Renal pelvis (tissue), 12 donors: Measurements from ENCODE around the gene ABCC9. TPM values are rescaled to one million over a fixed set of nuclear protein-coding genes. Genes with fewer than 3 reads are reported as not detected.

ENCODE experiments used
- DNase-seq: peaks from one replicate; pipeline ENCODE4 v3.0.0-alpha.2; 2013
- long read RNA-seq, 16 experiments: transcript quantifications; one replicate each; lab custom pipeline, GENCODE V29; 2026
- polyA plus RNA-seq, 3 donors: library from polyadenylated mRNA; unstranded; fragments of 120-200 nt; gene quantifications; one replicate each; pipeline ENCODE4 v1.2.1, GENCODE V29; 2013; ENCODE audit not compliant: insufficient read length in 3 of 3

The ABCC9 gene
- 10 to 100 TPM; 23.4 to 27.5 (median 23.9) TPM for polyA plus RNA-seq
- long read RNA-seq, donor 1, result 0 reads
- long read RNA-seq, donor 2, partial matches to known transcripts, result 0 of 1 reads
- long read RNA-seq, donor 2, other reads (novel, unspliced or antisense), result 0 of 1 reads
- long read RNA-seq, donor 3, result 0 reads
- long read RNA-seq, donor 4, result 0 reads
- long read RNA-seq, donor 5, result 0 reads
- long read RNA-seq, donor 6, result 0 reads
- long read RNA-seq, donor 7, result 0 reads
- long read RNA-seq, donor 8, result 0 reads
- long read RNA-seq, donor 9, result 0 reads
- long read RNA-seq, donor 10, result 0 reads
- long read RNA-seq, donor 11, result 0 reads
- long read RNA-seq, donor 12, result 0 reads
- long read RNA-seq, donor 13, result 0 reads
- long read RNA-seq, donor 14, result 0 reads
- long read RNA-seq, donor 15, result 0 reads
- long read RNA-seq, donor 16, result 0 reads

DNA sequence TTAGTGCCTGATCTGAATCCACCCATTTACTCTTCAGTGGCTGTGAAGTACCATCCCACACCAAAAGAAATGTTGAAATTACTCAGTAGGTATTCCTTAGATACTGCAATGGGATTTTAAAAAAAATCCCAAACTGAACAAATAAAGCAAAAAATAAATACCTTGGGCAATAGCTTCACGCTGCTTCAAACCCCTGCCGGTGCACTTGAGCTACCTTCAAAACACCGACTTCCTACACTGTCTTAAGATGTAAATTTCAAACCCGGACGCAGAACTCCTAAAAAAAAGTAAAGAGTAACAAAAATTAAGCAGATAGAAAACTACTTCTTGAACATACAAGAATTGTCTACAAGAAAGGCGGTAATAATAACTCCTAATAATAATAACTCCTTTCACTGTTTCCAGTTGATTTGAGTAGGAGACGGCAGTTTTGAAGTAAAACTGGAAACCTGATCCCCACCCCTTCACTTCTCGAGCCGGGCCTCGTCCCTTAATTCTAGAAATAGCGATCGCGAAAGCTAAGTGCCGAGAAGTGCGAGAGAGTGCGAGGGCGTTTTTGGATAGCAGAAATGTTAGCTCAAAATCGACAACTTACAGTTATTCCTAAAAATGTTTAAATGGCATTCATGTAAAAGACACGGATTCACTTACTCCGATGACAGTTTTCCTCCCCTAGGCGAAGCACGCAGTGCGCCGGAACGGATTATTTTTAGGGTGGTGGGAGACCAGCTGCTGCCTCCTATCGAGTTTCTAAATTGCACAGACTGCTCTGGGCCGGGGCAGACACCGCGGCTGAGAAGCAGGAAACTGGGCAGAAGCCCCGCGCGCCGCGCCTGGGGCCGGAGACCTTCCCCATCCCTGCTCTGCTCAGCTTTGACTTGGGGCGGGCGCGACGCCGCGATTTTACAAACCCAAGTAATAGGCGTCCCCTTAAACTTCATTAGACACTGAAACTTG is at the start of gene ABCC9:
TSS of gene ABCC9 (minus strand) at position 878 of the 957 bp plus-strand sequence. CDS start 4,752 bp downstream, outside the sequence.
- DNase-seq, result peak; percentile 77

DNA sequence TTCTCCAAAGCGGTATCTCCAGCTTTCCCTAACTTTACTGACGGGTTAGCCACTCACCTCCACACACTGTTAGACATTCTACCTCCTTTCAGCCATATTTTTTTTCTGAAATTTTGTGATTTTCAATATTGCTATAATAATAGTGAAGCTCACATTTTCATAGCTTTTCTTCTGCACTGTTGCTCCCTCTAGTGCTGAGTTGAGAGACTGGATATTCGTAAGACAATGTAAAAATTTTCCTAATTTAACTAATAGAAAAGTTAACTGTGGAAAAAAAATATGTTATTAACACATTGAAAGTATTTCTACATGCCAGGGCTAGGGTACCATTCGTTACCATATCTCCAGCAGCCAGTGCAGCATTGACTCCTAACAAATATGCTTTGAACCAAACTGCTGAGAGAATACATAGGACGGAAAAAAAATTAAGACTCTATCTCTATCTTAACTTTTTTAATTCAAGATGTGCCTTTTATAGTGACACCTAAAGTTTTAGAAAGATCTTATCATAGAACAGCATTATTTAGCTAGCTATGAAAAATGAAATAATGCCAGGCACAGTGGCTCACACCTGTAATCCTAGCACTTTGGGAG is 48.7 kb upstream of the ABCC9 start:
- DNase-seq, result no peak

DNA sequence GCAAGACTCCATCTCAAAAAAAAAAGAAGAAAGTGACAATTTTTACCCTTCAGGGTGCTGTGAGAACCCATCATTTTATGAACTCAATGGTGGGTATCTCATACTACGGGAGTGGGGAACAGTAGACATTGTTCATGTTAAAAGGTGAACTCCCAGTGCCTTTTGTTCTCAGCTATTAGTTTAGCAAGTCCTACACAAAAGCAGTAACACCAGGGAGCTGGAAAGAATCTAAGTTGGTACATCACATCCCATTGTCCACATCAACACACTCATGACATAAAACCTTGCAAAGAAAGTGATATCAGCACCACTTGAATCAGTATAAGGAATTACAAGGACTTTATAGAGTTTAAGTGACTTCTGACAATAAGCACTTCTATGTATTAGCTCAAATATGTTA is 47.4 kb upstream of the ABCC9 start:
- DNase-seq, result no peak

DNA sequence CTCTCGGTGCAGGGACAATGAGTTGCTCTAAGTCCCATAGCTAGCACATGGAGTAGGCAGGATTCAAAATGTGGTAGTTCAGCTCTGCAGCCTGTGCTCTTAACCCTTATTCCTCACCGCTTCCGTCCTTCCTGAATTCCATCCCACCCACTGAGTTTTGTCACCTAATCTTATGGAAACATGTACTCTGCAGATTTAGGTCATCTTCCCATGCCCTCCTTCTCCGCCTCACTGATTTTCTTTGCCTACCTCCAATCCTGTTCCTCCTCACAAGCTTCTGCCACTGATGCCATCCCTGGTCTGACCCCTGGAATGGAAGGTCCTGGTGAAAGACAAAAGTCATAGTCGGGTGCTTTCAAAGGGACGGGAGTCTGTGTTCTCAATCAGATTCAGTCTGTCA is 46.5 kb upstream of the ABCC9 start:
- DNase-seq, result peak; percentile 62

DNA sequence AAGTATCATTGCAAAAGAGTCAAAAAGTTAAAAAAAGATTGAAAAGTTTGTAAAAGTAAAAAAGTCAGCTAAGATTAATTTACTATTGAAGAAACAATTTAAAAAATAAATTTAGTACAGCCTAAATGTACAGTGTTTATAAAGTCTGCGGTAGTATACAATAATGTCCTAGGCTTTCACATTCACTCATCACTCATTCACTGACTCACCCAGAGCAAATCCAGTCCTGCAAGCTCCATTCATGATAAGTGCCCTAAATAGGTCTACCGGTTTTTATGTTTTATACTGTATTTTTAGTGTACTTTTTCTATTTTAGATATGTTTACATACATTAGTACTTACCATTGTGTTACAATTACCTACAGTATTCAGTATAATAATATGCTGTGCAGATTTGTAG is 43.9 kb upstream of the ABCC9 start:
- DNase-seq, result no peak

DNA sequence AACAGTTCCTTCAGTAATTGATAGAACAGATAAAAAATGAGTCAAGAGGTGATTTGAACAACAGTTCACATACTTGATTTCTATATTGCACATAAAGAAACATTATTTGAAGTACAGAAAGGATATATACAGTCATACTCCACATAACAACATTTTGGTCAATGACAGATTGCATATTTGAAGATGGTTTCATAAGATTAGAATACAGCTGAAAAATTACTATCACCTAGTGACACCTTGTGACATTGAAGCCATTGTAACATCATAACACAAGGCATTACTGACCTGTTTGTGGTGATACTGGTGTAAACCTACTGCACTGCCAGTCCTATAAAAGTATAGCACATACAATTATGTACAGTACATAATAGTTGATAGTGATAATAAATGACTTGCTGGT is 43.1 kb upstream of the ABCC9 start:
- DNase-seq, result no peak

DNA sequence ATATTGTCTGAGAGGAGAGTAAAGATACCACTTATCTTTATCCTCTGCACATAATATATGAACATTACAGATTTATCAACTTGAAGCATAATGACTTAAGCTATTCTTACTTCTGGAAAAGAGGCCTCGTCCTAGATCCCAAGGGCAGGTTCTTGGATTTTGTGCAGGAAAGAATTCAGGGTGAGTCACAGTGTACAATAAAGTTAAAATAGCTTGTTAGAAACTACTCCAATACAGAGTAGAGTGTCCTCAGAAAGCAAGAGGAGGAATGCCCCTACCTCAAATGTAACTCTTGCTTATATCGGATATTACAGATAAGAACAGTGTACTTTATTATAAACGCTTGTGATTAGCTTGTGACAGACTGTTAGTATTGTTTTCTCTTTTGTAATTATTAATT is 41.9 kb upstream of the ABCC9 start:
- DNase-seq, result no peak

DNA sequence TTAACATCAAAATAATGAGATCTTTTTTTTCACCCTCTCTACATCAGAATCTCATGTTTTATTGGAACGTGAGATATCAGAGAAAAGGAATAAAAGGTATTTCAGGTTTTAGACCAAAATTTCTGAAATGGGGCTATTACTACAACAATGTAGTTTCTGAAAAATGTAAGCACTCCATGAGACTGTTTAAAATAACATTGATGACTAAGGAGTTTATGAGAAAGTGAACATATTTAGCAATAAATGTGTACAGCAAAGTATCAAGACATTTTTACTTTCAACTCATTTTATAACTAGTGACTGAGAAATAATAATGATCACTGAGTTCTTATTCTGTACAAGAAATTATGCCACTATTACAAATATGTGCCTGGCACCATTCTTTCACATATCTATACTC is 39.3 kb upstream of the ABCC9 start:
- no peak for DNase-seq

DNA sequence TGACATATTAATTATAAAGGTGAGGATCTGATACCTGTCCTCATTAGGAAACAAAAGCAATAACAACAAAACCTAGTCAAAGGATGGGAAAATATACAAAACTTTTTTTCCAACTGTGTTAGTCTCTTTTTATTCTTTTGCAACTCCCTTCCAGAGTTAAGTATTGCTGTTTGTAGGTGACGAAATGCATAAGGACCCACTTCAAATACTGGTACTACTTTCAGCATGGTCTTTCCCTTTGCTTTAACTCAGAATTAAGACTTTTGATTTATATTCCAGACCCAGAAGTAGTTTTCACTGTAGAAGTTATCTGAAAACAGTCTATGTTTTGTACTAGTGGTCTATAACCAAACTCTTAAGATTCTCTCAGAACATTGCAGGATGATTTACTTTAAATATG is 34.1 kb upstream of the ABCC9 start:
- no peak for DNase-seq

DNA sequence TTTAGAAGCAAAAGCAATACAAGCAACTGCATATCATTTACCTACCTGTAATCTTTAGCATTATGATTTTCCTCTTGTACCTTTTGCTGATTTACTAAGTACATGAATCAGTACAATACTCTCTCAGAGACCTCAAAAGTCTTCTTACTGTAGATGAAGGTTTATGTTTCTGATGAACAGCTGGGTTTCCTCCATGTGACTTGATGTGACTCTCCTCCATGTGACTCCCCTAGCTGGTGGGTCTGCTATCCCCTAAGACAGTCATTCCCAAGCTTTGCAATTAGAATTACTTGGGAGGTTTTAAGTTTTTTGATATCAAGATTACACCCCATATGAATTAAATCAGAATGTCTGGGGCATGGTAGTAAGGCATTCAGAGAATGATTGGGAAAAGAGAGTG is 32.0 kb upstream of the ABCC9 start:
- DNase-seq, result no peak

DNA sequence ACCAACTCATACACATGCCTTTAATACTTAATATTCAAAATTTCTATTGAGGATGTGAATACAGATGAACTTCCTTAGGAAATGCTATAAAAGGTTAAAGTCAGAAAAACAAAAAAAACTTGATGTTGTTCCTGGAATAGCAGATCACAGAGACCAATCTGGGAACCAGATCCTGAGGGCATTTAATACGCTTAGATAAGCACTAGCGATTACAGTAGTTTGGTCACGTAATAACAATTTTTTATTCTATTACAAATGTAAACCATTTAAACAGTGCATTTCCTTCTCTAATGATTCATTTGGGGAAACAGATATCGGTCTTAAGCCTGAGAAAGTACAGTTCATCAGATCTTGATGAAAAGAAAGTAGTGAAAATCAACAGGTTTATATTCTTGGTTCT is 30.8 kb upstream of the ABCC9 start:
- no peak for DNase-seq

DNA sequence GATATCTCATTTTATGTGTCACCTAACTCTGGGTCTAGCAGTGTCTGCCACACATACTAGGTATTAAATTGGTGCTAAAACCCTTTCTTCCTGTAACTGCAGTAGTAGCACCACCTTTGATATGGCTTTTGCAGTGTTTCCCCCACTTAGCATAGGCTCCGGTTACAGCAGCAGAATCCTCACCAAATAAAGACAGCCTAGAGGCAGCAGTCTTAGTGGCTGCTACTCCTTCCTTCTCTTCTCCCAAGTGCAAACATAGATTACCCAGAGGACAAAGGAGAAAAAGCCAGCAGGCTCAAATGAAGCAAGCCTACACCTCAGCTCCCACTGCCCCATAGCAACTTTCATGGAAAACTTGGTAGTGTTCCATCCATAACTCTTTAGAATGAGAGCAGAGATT is 30.1 kb upstream of the ABCC9 start:
- DNase-seq, result no peak

DNA sequence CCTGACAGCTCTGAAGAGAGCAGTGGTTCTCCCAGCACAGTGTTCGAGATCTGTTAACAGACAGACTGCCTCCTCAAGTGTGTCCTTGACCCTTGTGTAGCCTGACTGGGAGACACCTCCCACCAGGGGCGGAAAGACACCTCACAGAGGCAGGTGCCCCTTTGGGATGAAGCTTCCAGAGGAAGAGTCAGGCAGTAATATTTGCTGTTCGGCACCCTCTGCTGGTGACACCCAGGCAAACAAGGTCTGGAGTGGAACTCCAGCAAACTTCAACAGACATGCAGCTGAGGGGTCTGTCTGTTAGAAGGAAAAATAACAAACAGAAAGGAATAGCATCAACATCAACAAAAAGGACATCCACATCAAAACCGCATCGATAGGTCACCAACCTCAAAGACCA is 21.6 kb upstream of the ABCC9 start:
- DNase-seq, result no peak

DNA sequence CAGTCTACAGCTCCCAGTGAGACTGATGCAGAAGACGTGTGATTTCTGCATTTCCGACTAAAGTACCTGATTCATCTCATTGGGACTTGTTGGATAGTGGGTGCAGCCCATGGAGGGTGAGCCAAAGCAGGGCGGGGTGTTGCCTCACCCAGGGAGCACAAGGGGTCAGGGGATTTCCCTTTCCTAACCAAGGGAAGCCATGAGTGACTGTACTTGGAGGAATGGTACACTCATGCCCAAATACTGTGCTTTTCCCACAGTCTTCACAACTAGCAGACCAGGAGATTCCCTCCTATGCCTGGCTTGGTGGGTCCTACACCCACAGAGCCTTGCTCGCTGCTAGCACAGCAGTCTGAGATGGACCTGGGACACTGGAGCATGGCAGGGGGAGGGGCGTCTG is 21.0 kb upstream of the ABCC9 start:
- DNase-seq, result no peak

DNA sequence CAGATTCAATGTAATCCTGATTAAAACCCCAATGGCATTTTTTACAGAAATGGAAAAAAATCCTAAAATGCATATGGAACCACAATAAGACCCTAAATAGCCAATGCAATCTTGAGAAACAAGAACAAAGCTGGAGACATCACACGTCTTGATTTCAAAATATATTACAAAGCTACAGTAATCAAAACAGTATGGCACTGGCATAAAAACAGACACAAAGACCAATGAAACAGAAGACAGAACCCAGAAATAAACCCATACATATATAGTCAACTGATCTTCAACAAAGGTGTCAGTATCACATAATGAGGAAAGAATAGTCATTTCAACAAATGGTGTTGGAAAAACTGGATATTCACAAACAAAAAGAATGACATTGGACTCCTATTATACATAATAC is 9.4 kb upstream of the ABCC9 start:
- no peak for DNase-seq

DNA sequence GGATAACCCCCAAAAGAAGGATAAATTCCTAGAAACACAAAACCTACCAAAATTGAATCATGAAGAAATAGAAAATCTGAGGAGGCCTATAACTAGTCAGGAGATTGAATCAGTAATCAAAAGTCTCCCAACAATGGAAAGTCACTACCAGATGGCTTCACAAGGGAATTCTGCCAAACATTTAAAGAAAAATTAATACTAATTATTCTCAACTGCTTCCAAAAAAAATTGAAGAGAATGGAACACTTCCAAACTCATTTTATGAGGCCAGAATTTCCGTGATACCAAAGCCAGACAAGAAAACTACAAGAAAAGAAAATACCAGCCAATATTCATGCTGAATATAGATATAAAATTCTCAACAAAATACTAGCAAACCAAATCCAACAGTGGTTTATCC is 7.8 kb upstream of the ABCC9 start:
- DNase-seq, result no peak

DNA sequence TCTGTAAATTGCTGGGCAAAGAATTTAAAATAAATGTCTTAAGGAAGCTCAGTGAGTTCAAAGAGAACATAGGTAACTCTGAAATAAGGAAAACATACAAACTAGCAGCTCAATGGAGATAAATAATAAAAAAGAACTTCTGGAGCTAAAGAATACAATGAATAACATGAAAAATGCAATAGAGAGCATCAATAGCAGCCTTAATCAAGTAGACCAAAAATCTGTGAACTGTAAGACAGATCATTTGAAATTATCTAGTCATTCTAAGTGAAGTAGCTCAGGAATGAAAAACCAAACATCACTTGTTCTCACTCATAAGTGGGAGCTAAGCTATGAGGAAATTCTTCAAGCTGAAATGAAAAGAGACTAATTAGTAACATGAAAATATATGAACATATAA is 5.8 kb upstream of the ABCC9 start:
- DNase-seq, result no peak

DNA sequence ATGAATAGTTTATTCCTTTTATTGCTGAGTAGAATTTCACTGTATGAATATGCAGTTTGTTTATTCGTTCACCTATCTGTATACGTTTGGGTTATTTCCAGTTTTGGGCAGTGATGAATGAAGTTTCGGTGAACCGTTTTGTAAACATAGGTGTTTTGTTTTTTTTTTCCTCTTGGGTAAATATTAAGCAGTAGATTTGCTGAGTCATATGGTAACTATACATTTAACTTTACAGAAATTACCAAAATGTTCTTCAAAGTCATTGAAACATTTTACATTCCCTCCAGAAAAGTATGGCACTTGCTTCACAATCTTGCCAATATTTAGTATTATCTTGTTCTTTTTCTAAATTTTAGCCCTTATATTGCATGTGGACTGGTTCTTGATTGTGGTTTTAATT is 3.8 kb upstream of the ABCC9 start:
- no peak for DNase-seq

DNA sequence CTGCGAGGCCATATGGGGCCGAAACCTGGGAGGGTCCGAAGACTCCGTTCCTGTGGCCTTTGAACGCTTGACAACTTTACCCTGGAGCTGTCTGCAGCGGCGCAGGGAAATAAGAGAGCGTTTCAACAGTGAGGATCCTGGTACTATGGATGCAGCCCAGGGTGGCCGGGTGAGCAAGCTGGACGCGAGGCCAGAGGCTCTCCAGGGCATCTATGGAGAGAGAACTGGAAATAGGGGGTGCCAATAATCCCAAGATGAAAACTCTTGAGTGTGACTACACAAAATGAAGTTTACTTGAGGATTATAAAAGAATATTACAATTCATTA is 1.1 kb upstream of the ABCC9 start:
- DNase-seq, result no peak

DNA sequence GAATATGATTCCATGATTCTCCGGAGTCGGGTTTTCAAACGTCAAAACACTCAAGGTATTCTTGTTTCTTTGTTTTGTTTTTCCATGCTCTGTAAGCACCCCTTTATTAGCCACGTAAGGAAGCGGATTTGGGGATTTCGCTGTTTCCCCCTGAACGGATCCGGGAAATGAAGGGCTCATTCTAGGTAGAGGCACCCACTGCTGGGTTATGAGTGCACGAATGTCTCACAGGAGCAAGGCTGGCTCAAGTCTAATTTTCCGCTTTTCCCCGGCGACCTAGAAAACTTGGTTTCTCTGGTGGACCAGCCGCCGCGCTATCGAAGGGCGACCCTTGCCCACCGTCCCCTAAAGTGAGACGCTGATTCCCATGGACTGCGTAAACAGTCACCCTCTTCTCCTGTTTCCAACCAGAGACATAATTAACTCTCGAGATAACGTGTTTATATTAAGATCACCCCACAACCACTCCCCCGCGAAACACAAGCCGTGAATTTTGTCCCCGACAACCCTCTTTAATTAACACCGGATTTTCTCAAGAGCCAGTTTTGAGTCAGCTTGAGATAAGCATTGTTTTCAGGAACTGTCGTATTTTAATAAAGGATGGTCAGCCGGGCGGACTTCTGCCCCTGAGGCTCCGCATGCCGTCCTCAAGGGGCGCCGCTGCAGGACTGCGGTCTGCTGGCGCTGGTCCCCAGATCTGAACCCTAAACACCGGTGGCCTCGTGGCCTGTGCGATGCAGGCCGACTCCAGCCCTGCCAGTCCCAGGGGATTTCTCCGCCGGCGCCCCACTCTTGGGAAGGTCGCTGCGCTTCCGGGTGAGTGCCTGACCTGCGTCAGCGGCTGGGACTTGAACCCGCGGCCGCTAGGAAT is 515 bp upstream of the ABCC9 start:
- DNase-seq, result peak; percentile 68

DNA sequence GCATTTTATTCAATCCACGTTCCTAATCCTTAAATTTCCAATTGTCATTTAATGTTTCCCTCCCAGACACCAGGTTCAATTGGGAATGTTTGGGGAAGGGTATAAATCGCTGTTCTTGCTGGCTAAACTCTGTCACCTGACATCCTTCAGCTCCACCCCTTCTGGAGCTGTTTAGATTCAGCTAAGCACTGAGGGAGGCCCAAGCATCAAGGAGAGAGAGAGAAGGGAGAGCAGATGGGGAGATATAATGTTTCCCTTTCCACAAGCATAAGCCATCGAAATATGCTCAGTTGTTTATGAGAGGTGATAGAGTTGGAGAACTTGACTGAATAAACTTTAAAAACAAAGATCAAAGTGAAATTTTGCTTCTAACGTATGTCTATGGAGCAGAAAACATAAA is 1.8 kb downstream of the ABCC9 start:
- DNase-seq, result peak; percentile 28

DNA sequence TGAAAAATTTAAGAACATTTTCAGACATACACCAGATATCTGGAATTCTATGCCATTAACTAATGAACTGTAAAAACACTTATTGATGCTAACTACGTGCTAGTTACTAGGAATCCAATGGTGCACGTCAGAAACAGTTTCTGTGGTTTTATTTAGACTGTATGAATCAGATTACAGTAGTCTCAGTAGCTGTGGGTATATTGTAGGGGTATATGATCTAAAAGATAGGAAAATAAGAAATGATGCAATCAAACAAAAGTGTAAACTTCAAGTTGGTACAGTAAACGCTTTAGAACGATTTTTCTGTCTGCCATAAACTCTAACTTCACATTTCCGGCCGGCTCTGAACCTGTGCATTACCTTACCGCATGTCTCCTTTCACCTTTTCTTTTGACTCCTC is 2.3 kb downstream of the ABCC9 start:
- DNase-seq, result no peak
